Hepatocyte (in vitro differentiated cells): ENCODE data around the gene CTSW. TPM values are rescaled to one million over a fixed set of nuclear protein-coding genes. Genes with fewer than 3 reads are reported as not detected.

Experiments used
- DNase-seq: peaks from one replicate; pipeline ENCODE4 v3.0.0-alpha.2; 2016; ENCODE audit warnings: low spot score
- H2AFZ ChIP-seq: fragments of 200-600 bp; sonication (generic); 2 replicates; pipeline ENCODE4 v1.6.0; 2016; ENCODE audit warnings: antibody characterized with exemption, mild to moderate bottlenecking
- H3K27ac ChIP-seq: fragments of 200-600 bp; sonication (generic); 2 replicates; pipeline ENCODE4 v1.5.1; 2016; ENCODE audit warnings: mild to moderate bottlenecking
- H3K27me3 ChIP-seq: fragments of 200-600 bp; sonication (generic); 2 replicates; pipeline ENCODE4 v1.6.1; 2016
- H3K36me3 ChIP-seq: fragments of 200-600 bp; sonication (generic); replicated peaks from 2 replicates; pipeline ENCODE4 v1.5.1; 2016; ENCODE audit warnings: low read depth; ENCODE audit not compliant: insufficient read depth
- H3K4me1 ChIP-seq: fragments of 200-600 bp; sonication (generic); 2 replicates; pipeline ENCODE4 v1.5.1; 2016; ENCODE audit warnings: mild to moderate bottlenecking, moderate library complexity; ENCODE audit not compliant: insufficient read depth
- H3K4me2 ChIP-seq: fragments of 200-600 bp; sonication (generic); 2 replicates; pipeline ENCODE4 v1.6.0; 2016
- H3K4me3 ChIP-seq: fragments of 200-600 bp; sonication (generic); 2 replicates; pipeline ENCODE4 v1.5.1; 2016; ENCODE audit warnings: mild to moderate bottlenecking
- H3K79me2 ChIP-seq: fragments of 200-600 bp; sonication (generic); 2 replicates; pipeline ENCODE4 v1.6.0; 2017; ENCODE audit warnings: mild to moderate bottlenecking
- H3K9me2 ChIP-seq: fragments of 200-600 bp; sonication (generic); replicated peaks from 2 replicates; pipeline ENCODE4 v1.6.0; 2017; ENCODE audit warnings: mild to moderate bottlenecking; ENCODE audit not compliant: insufficient read depth
- H3K9me3 ChIP-seq: fragments of 200-600 bp; sonication (generic); 2 replicates; pipeline ENCODE4 v1.5.1; 2016; ENCODE audit warnings: low read depth, mild to moderate bottlenecking
- H4K20me1 ChIP-seq: fragments of 200-600 bp; sonication (generic); 2 replicates; pipeline ENCODE4 v1.6.0; 2016; ENCODE audit warnings: mild to moderate bottlenecking; ENCODE audit not compliant: insufficient read depth, poor library complexity, severe bottlenecking
- CTCF ChIP-seq: fragments of 200-600 bp; sonication (generic); IDR thresholded peaks from 2 replicates; pipeline ENCODE4 v1.5.1; 2016; ENCODE audit warnings: antibody characterized with exemption, mild to moderate bottlenecking; ENCODE audit not compliant: poor library complexity
- EZH2 ChIP-seq: fragments of 200-600 bp; sonication (generic); IDR thresholded peaks from 2 replicates; pipeline ENCODE4 v1.6.1; 2016; ENCODE audit warnings: antibody characterized with exemption, mild to moderate bottlenecking, borderline replicate concordance
- EZH2phosphoT487 ChIP-seq: fragments of 200-600 bp; sonication (generic); IDR thresholded peaks from one replicate; pipeline ENCODE4 v1.6.1; 2018; ENCODE audit warnings: antibody characterized with exemption, mild to moderate bottlenecking, low read depth, moderate library complexity; ENCODE audit not compliant: unreplicated experiment, severe bottlenecking
- WGBS: methylation state at CpG from one replicate; pipeline ENCODE4 v1.1.6; 2016; ENCODE audit warnings: low lambda C conversion rate; ENCODE audit errors: missing lambda C conversion rate; 5-methylcytosine and 5-hydroxymethylcytosine counted together
- polyA plus RNA-seq: library from polyadenylated mRNA; unstranded; fragments of >200 nt; fragmentation: Nextera tagmentation; extraction: Ambion mirVana; gene quantifications from 2 replicates; pipeline ENCODE4 v1.2.1, GENCODE V29; 2016
- total RNA-seq: library from RNA; depleted of rRNA; stranded (reverse); fragments of >200 nt; gene quantifications from 2 replicates; pipeline ENCODE4 v1.2.3, GENCODE V29; 2014

The CTSW gene
- total and polyA plus RNA-seq, 2 experiments from 2014 or later = 0.15 TPM; not detected in 1

- H3K79me2 ChIP-seq = no peaks in the 10 kb centered on the region
Observed at GRCh38 chr11:65868907-65869306, 10.7 kb upstream of the CTSW start.

GRCh38 chr11:65869643-65870306, 9.9 kb upstream of the CTSW start:
- Histone ChIP-seq H3K27ac (no peak overlapping the region), H3K36me3 (no peaks in the 10 kb centered on the region), H3K4me3 (no peak overlapping the region), H3K79me2 (no peaks in the 10 kb centered on the region), H3K9me2 (no peaks in the 10 kb centered on the region), H3K4me1 (no peaks in the 10 kb centered on the region), H3K9me3 (no peaks in the 10 kb centered on the region), H2AFZ (no peak overlapping the region), H3K27me3 (no peaks in the 10 kb centered on the region), H3K4me2 (no peak overlapping the region), H4K20me1 (no peaks in the 10 kb centered on the region)
- no peak for DNase-seq
- TF ChIP-seq EZH2phosphoT487 (no peak), EZH2 (no peak), CTCF (no peak)
- WGBS = 94% methylated on average over 24 of the region's 24 CpGs

More at GRCh38 chr11:65868907-65869306, 10.7 kb upstream of the CTSW start:
- 96% methylated on average over 3 of the region's 3 CpGs for WGBS
- Histone ChIP-seq H2AFZ (no peak overlapping the region), H3K4me3 (no peak overlapping the region), H3K27me3 (no peaks in the 10 kb centered on the region), H4K20me1 (no peaks in the 10 kb centered on the region), H3K9me3 (no peaks in the 10 kb centered on the region), H3K27ac (no peak overlapping the region), H3K4me1 (no peaks in the 10 kb centered on the region), H3K36me3 (no peaks in the 10 kb centered on the region), H3K4me2 (no peak overlapping the region), H3K9me2 (no peaks in the 10 kb centered on the region)
- no peak for DNase-seq
- TF ChIP-seq EZH2phosphoT487 (no peak), EZH2 (no peak), CTCF (no peak)

GRCh38 chr11:65870307-65870658, 9.4 kb upstream of the CTSW start:
- H3K9me2 ChIP-seq = no peaks in the 10 kb centered on the region
- DNase-seq = no peak
- no peak for TF ChIP-seq CTCF
- TF ChIP-seq EZH2 = no peak
- TF ChIP-seq EZH2phosphoT487 = no peak
- H3K4me2 ChIP-seq = no peak overlapping the region
- H3K9me3 ChIP-seq = no peaks in the 10 kb centered on the region
- no peaks in the 10 kb centered on the region for H3K36me3 ChIP-seq
- no peaks in the 10 kb centered on the region for H3K79me2 ChIP-seq
- no peak overlapping the region for H2AFZ ChIP-seq
- no peaks in the 10 kb centered on the region for H4K20me1 ChIP-seq
- WGBS = 98% methylated on average over 10 of the region's 11 CpGs
- no peak overlapping the region for H3K4me3 ChIP-seq
- H3K27ac ChIP-seq = no peak overlapping the region
- no peaks in the 10 kb centered on the region for H3K4me1 ChIP-seq
- no peaks in the 10 kb centered on the region for H3K27me3 ChIP-seq
